ENCODE data around the gene SH3BP1.

DNA sequence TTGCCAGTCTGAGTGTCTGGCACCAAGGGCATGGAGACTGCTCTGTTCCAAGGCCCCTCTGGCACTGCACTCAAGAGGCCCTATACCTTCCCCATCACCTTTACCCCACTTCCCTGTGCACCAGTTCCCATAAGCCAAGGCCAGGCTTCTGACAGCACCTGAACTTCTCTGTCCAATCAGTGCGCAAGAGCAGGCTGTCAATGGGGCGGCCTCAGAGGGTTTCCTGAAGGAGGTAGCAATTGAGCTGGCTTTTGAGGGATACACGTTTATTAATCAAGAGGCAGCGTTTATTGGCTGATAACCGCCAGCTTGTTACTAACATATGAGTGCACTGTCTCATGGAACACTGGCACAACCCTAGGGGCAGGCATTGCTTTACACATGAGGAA lies 2.1 kb downstream of the SH3BP1 start:
- TF ChIP-seq, protein P1, sequence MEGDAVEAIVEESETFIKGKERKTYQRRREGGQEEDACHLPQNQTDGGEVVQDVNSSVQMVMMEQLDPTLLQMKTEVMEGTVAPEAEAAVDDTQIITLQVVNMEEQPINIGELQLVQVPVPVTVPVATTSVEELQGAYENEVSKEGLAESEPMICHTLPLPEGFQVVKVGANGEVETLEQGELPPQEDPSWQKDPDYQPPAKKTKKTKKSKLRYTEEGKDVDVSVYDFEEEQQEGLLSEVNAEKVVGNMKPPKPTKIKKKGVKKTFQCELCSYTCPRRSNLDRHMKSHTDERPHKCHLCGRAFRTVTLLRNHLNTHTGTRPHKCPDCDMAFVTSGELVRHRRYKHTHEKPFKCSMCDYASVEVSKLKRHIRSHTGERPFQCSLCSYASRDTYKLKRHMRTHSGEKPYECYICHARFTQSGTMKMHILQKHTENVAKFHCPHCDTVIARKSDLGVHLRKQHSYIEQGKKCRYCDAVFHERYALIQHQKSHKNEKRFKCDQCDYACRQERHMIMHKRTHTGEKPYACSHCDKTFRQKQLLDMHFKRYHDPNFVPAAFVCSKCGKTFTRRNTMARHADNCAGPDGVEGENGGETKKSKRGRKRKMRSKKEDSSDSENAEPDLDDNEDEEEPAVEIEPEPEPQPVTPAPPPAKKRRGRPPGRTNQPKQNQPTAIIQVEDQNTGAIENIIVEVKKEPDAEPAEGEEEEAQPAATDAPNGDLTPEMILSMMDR (IDR thresholded peaks at IDR 0.05; ENCODE audit: low read depth, low read length): no peak
- TF ChIP-seq EZH2phosphoT487 (IDR thresholded peaks at IDR 0.05; ENCODE audit: low read depth): no peak
